ENCODE data around the gene SLFNL1.

GRCh38 chr1:40989066-40989465 lies 32.5 kb downstream of the SLFNL1 start:
- TF ChIP-seq EZH2 (IDR thresholded peaks at IDR 0.05; ENCODE audit: low read length, missing control alignments) (no peak), CTCF (conservative IDR thresholded peaks at IDR 0.05 in 1 of 2, IDR thresholded peaks at IDR 0.05 in 1 of 2; ENCODE audit: low read depth in 1 of 2, low read length in 2 of 2) (no peak)
